GM12878 (cell line): Measurements from ENCODE around the gene POLR1H. TPM values are rescaled to one million over a fixed set of nuclear protein-coding genes. Genes with fewer than 3 reads are reported as not detected.

ENCODE experiments used
- ATAC-seq: fragments of 200-7000 bp; cut with Tn5 transposase; 3 replicates; pipeline ENCODE4 v1.9.1; 2020; ENCODE audit warnings: mild to moderate bottlenecking, moderate library complexity
- BruUV-seq: library from RNA; stranded (reverse); fragments of 400-500 nt; replicated peaks from 2 replicates; lab custom pipeline; 2021; lab: Mats Ljungman, UMichigan
- CTCF ChIA-PET: fragments of 300-600 bp; sonication (Branson Sonifier 250); formaldehyde crosslinking; extraction: SDS; loops from one replicate; lab custom pipeline; 2021; ENCODE audit warnings: inconsistent platforms; lab: Yijun Ruan, JAX
- POLR2A ChIA-PET: fragments of 350-600 bp; formaldehyde crosslinking; extraction: SDS; loops from one replicate; lab custom pipeline; 2021; ENCODE audit warnings: inconsistent platforms; lab: Charles Lee
- RAD21 ChIA-PET: fragments of 300-600 bp; sonication (Branson Sonifier 250); formaldehyde crosslinking; loops from one replicate; lab custom pipeline; 2023; ENCODE audit warnings: antibody characterized with exemption; ENCODE audit not compliant: unreplicated experiment; lab: Charles Lee
- SMC1A ChIA-PET: fragments of 300-600 bp; sonication (Branson Sonifier 250); formaldehyde crosslinking; loops from one replicate; lab custom pipeline; 2023; ENCODE audit not compliant: unreplicated experiment, uncharacterized antibody; lab: Charles Lee
- DNase-seq: peaks from one replicate; pipeline ENCODE4 v3.0.0-alpha.2; 2011; ENCODE audit warnings: low read depth, low spot score
- FAIRE-seq: peaks from 3 replicates; lab custom pipeline; 2011; peaks lifted over from hg19 to GRCh38; lab: Jason Lieb, UNC
- H2AFZ ChIP-seq: 2 replicates; pipeline ENCODE4 v1.6.0; 2011; ENCODE audit warnings: low read depth, low read length, control low read depth; ENCODE audit not compliant: control insufficient read depth
- H3K27ac ChIP-seq: 2 replicates; pipeline ENCODE4 v1.5.1; 2011; ENCODE audit warnings: control low read depth; ENCODE audit not compliant: control insufficient read depth, insufficient read depth
- H3K27me3 ChIP-seq, 2 experiments: replicated peaks in 1 of 2; 2 replicates each; pipeline versions ENCODE4 v1.6.0 to v1.6.1; 2011; ENCODE audit warnings: low read length in 1 of 2; ENCODE audit not compliant: control insufficient read depth in 2 of 2, insufficient read depth in 2 of 2
- H3K36me3 ChIP-seq, 2 experiments: 2 replicates each; pipeline ENCODE4 v1.5.1; 2011; ENCODE audit warnings: low read length in 1 of 2; ENCODE audit not compliant: control insufficient read depth in 2 of 2, insufficient read depth in 2 of 2
- H3K4me1 ChIP-seq: 2 replicates; pipeline ENCODE4 v1.6.1; 2011; ENCODE audit warnings: mild to moderate bottlenecking, low read length, moderate library complexity, mixed read lengths; ENCODE audit not compliant: control insufficient read depth, insufficient read depth
- H3K4me2 ChIP-seq: 2 replicates; pipeline ENCODE4 v1.6.0; 2011; ENCODE audit warnings: control low read depth; ENCODE audit not compliant: control insufficient read depth, insufficient read depth
- H3K4me3 ChIP-seq: fragments of 200-600 bp; sonication (generic); 2 replicates; pipeline ENCODE4 v1.5.1; 2016
- H3K79me2 ChIP-seq: 2 replicates; pipeline ENCODE4 v1.6.0; 2011; ENCODE audit warnings: low read length; ENCODE audit not compliant: control insufficient read depth, insufficient read depth
- H3K9ac ChIP-seq: 2 replicates; pipeline ENCODE4 v1.8.0; 2011; ENCODE audit warnings: low read length, control low read depth, mixed read lengths; ENCODE audit not compliant: control insufficient read depth, insufficient read depth
- H3K9me3 ChIP-seq: replicated peaks from 3 replicates; pipeline ENCODE4 v1.5.1; 2011; ENCODE audit warnings: mild to moderate bottlenecking, low read length; ENCODE audit not compliant: control insufficient read depth, insufficient read depth
- H4K20me1 ChIP-seq: 2 replicates; pipeline ENCODE4 v1.6.0; 2011; ENCODE audit not compliant: control insufficient read depth, insufficient read depth
- BRCA1 ChIP-seq: IDR thresholded peaks from 2 replicates; pipeline ENCODE4 v1.6.1; 2011; ENCODE audit warnings: low read depth, low read length, improper control_type of control experiment
- CBX3 ChIP-seq: fragments of 200-600 bp; sonication (generic); IDR thresholded peaks from 2 replicates; pipeline ENCODE4 v1.6.1; 2016; ENCODE audit warnings: low read depth, borderline replicate concordance
- CBX5 ChIP-seq: sonication (generic); IDR thresholded peaks from 2 replicates; pipeline ENCODE4 v1.6.1; 2016; ENCODE audit warnings: low read depth, moderate library complexity, mild to moderate bottlenecking, inconsistent platforms
- CHD2 ChIP-seq: IDR thresholded peaks from 2 replicates; pipeline ENCODE4 v1.6.1; 2011; ENCODE audit warnings: low read depth, low read length, improper control_type of control experiment, borderline replicate concordance
- EED ChIP-seq: sonication (generic); IDR thresholded peaks from 2 replicates; pipeline ENCODE4 v1.6.1; 2016; ENCODE audit warnings: antibody characterized with exemption, low read depth
- ESRRA ChIP-seq: IDR thresholded peaks from 2 replicates; pipeline ENCODE4 v1.6.1; 2012; ENCODE audit warnings: mild to moderate bottlenecking, low read length, improper control_type of control experiment
- POU2F2 ChIP-seq: IDR thresholded peaks from 3 replicates; pipeline ENCODE4 v1.6.1; 2011; ENCODE audit warnings: low read depth, mild to moderate bottlenecking, low read length, borderline replicate concordance
- RAD51 ChIP-seq: fragments of 450-650 bp; IDR thresholded peaks from 2 replicates; pipeline ENCODE4 v1.6.1; 2016; ENCODE audit warnings: moderate library complexity, mild to moderate bottlenecking, inconsistent platforms
- RELB ChIP-seq: fragments of 450-650 bp; IDR thresholded peaks from 2 replicates; pipeline ENCODE4 v1.6.1; 2017; ENCODE audit warnings: low read depth, mild to moderate bottlenecking, moderate library complexity
- SREBF1 ChIP-seq: IDR thresholded peaks from 2 replicates; pipeline ENCODE4 v1.6.1; 2012; ENCODE audit warnings: mild to moderate bottlenecking, low read length
- ZBTB33 ChIP-seq: fragments of 450-650 bp; IDR thresholded peaks from 2 replicates; pipeline ENCODE4 v1.6.1; 2017; ENCODE audit warnings: mild to moderate bottlenecking
- ZZZ3 ChIP-seq: IDR thresholded peaks from 2 replicates; pipeline ENCODE4 v1.6.1; 2011; ENCODE audit warnings: low read depth; ENCODE audit not compliant: control insufficient read depth, insufficient read length
- WGBS: methylation state at CpG from one replicate; pipeline ENCODE4 v1.1.6; 2016; ENCODE audit warnings: low lambda C conversion rate; ENCODE audit not compliant: insufficient replicate concordance, insufficient coverage; ENCODE audit errors: missing lambda C conversion rate; 5-methylcytosine and 5-hydroxymethylcytosine counted together
- in situ Hi-C: fragments of 300-500 bp; cut with MboI; formaldehyde crosslinking; loops from 9 replicates; pipeline ENCODE4 v1.14.3; 2018; ENCODE audit warnings: mixed read lengths
- intact Hi-C: fragments of 100-400 bp; cut with micrococcal nuclease; formaldehyde crosslinking; loops from one replicate; pipeline ENCODE4 v1.14.2; 2022; ENCODE audit not compliant: unreplicated experiment
- polyA plus RNA-seq, 11 experiments: library from polyadenylated mRNA; depleted of rRNA in 4 of 11; unstranded in 6 of 11; stranded (reverse) in 5 of 11; fragments of >200 nt; fragmentation: Nextera tagmentation in 4 of 11; fragmentation: Illumina TruSeq in 1 of 11; extraction: Ambion mirVana in 4 of 11; extraction: Trizol in 1 of 11; gene quantifications; 1 replicate in 1 of 11; 2 replicates in 10 of 11; pipeline versions ENCODE4 v1.2.1 to v1.2.3, GENCODE V29; 2011 to 2016; ENCODE audit warnings: inconsistent platforms in 2 of 11, missing spikeins in 2 of 11, low read depth in 1 of 11
- total RNA-seq, 4 experiments: library from RNA; depleted of rRNA in 3 of 4; stranded (reverse); fragments of >200 nt in 3 of 4; fragmentation: Illumina TruSeq in 1 of 4; extraction: Trizol in 1 of 4; gene quantifications; 2 replicates each; pipeline versions ENCODE4 v1.2.1 to v1.2.3, GENCODE V29; 2013 to 2021

POLR1H gene
- total and polyA plus RNA-seq, 10 of the 15 experiments (the other 5 are each of a cell fraction or from before 2014, with no cell fraction given), result 50.6 to 160 (median 77.7) TPM

GRCh38 chr6:30019819-30020218 is 41.2 kb upstream of the POLR1H start:
- H3K4me1 ChIP-seq, result no peaks in the 10 kb centered on the region
- no peak overlapping the region for H3K27ac ChIP-seq
- BruUV-seq, result no TSS peak
- no peaks in the 10 kb centered on the region for H3K79me2 ChIP-seq
- intact Hi-C loops, result no loop called here
- CTCF ChIA-PET, result interaction anchor here (1.1 kb wide), 1 partner anchor 172 kb away, joined by 3 read pairs; no protein-coding TSS in a partner anchor
- no peak overlapping the region for H2AFZ ChIP-seq
- FAIRE-seq, result no peak
- RAD21 ChIA-PET, result no interaction called here
- no peak for DNase-seq
- no peaks in the 10 kb centered on the region; a peak in 1 of 4 replicates for H3K36me3 ChIP-seq
- SMC1A ChIA-PET, result interaction anchor here (0.6 to 1.4 kb wide), 3 partner anchors 168 to 1587 kb away, joined by 3 to 5 read pairs (median 4); no protein-coding TSS in a partner anchor
- H3K9ac ChIP-seq, result no peak overlapping the region
- WGBS, result 100% methylated on average over 2 of the region's 2 CpGs
- H3K4me3 ChIP-seq, result no peak overlapping the region
- POLR2A ChIA-PET, result interaction anchor here (0.7 kb wide), 1 partner anchor 294 kb away, joined by 3 read pairs; no protein-coding TSS in a partner anchor
- H3K27me3 ChIP-seq, result no peaks in the 10 kb centered on the region
- H3K9me3 ChIP-seq, result no peaks in the 10 kb centered on the region
- no peak overlapping the region for H3K4me2 ChIP-seq
- H4K20me1 ChIP-seq, result no peaks in the 10 kb centered on the region
- TF ChIP-seq CHD2 (no peak), RAD51 (no peak), BRCA1 (no peak), RELB (no peak), SREBF1 (no peak), CBX3 (no peak), EED (no peak), ZZZ3 (no peak), ESRRA (no peak), ZBTB33 (no peak), POU2F2 (no peak), CBX5 (no peak)
- in situ Hi-C loops, result no loop called here
- no peak for ATAC-seq
